Right lobe of liver (tissue), 6 donors: Measurements from ENCODE around the gene IL17D. TPM values are rescaled to one million over a fixed set of nuclear protein-coding genes. Genes with fewer than 3 reads are reported as not detected.

Source experiments
- ATAC-seq, 4 donors: fragments of 200-7000 bp; cut with Tn5 transposase; one replicate each; pipeline ENCODE4 v1.9.1; 2020; ENCODE audit warnings: mild to moderate bottlenecking in 4 of 4, moderate library complexity in 4 of 4
- DNase-seq, 3 donors: peaks; one replicate each; pipeline ENCODE4 v3.0.0-alpha.2; 2020
- H3K27ac ChIP-seq, 3 donors: fragments of 200-600 bp; one replicate each; pipeline ENCODE4 v1.8.0; 2022
- H3K27me3 ChIP-seq, 2 donors: fragments of 200-600 bp; one replicate each; pipeline ENCODE4 v1.8.0; 2022
- H3K36me3 ChIP-seq, 4 donors: fragments of 200-600 bp; sonication (generic) in 1 of 4; one replicate each; pipeline versions ENCODE4 v1.5.1 to v1.8.0; 2017 to 2022; ENCODE audit warnings: control low read depth in 1 of 4
- H3K4me1 ChIP-seq, 4 donors: fragments of 200-600 bp; sonication (generic) in 1 of 4; one replicate each; pipeline versions ENCODE4 v1.5.1 to v1.8.0; 2017 to 2022; ENCODE audit warnings: control low read depth in 1 of 4
- H3K4me3 ChIP-seq, 3 donors: fragments of 200-600 bp; one replicate each; pipeline ENCODE4 v1.8.0; 2022
- H3K9me3 ChIP-seq, 4 donors: fragments of 200-600 bp; sonication (generic) in 1 of 4; one replicate each; pipeline versions ENCODE4 v1.5.1 to v1.8.0; 2017 to 2022; ENCODE audit warnings: control low read depth in 1 of 4
- CTCF ChIP-seq, 4 donors: fragments of 200-600 bp in 3 of 4; fragments of 450-650 bp in 1 of 4; IDR thresholded peaks; one replicate each; pipeline versions ENCODE4 v1.5.1 to v1.8.0; 2016 to 2022; ENCODE audit warnings: antibody characterized with exemption in 4 of 4, mild to moderate bottlenecking in 2 of 4
- POLR2A ChIP-seq: fragments of 450-650 bp; IDR thresholded peaks from one replicate; pipeline ENCODE4 v1.6.1; 2017; ENCODE audit warnings: antibody characterized with exemption, mild to moderate bottlenecking
- WGBS: methylation state at CpG from one replicate; pipeline ENCODE4 v1.1.6; 2018; ENCODE audit warnings: low coverage, low lambda C conversion rate; ENCODE audit not compliant: insufficient coverage; ENCODE audit errors: missing lambda C conversion rate; 5-methylcytosine and 5-hydroxymethylcytosine counted together
- intact Hi-C, 2 donors: fragments of 100-400 bp; cut with DNase I; formaldehyde crosslinking; loops; one replicate each; pipeline versions ENCODE4 v1.11.2 to v1.14.1; 2022
- total RNA-seq, 6 experiments: library from RNA; depleted of rRNA in 2 of 6; stranded (reverse); fragments of >200 nt in 2 of 6; fragmentation: NEBNext Ultra II Directional in 3 of 6; extraction: Animal tissue kit (Norgen Biotek cat#: 25700) in 3 of 6; gene quantifications; one replicate each; pipeline versions ENCODE4 v1.1.0 to v1.2.4, GENCODE V29; 2016 to 2023
- donor health status: DM: no; HTN: yes; CAD: no.
- donor health status: DM: no; HTN: no; CAD: no.
- donor health status: DM: no; HTN: no; CAD: no.
- donor health status: DM: no; HTN: yes; CAD: no.
- donor health status: DM: no; HTN: yes; CAD: no.

IL17D gene
- total RNA-seq, 6 experiments from 2014 or later, result 0.19 to 0.64 (median 0.42) TPM; not detected in 3

GRCh38 chr13:20769834-20770233 lies 66.3 kb downstream of the IL17D start:
- ATAC-seq (no peak), DNase-seq (no peak)
- no peak overlapping the region for H3K27ac ChIP-seq
- peaks cover 0 to 7% (median 3%) of the 10 kb centered on the region in 4 donors for H3K4me1 ChIP-seq
- H3K36me3 ChIP-seq, result no peaks in the 10 kb centered on the region
- H3K4me3 ChIP-seq, result no peak overlapping the region
- TF ChIP-seq CTCF (IDR thresholded peaks at IDR 0.05), result no peak
- no peak for TF ChIP-seq POLR2A
- intact Hi-C loops, result no loop called here
- no peaks in the 10 kb centered on the region for H3K27me3 ChIP-seq
- H3K9me3 ChIP-seq, result no peaks in the 10 kb centered on the region
- WGBS, result 100% methylated on average over 1 of the region's 1 CpG

Other genes starting within 250 kb of the IL17D start
- gene CRYL1, start 177.8 kb upstream of the IL17D start, total RNA-seq, result 100 to 1,000 TPM; 111 to 185 (median 151) TPM
- 10 to 100 TPM in 4 of 6 experiments, 1 to 10 TPM in 2; 7.9 to 17.6 (median 11.8) TPM for gene IFT88, start 136.5 kb upstream of the IL17D start, total RNA-seq
- gene EEF1AKMT1, start 70.3 kb downstream of the IL17D start, total RNA-seq, result 10 to 100 TPM in 1 of 6 experiments, 1 to 10 TPM in 5; 5.5 to 10.3 (median 6.3) TPM
- 1 to 10 TPM; 4.4 to 9.9 (median 7.2) TPM for gene XPO4, start 199.0 kb downstream of the IL17D start, total RNA-seq